Renal cortex interstitium (tissue), 15 donors: ENCODE results near the gene PPP4C. TPM values are rescaled to one million over a fixed set of nuclear protein-coding genes. Genes with fewer than 3 reads are reported as not detected.
"Not testable (repeated sequence)": the region's sequence is repeated elsewhere in the genome, so short reads cannot be mapped to it uniquely, and the experiment has no call there.

Experiments used
- DNase-seq, 11 donors: peaks; one replicate each; pipeline ENCODE4 v3.0.0-alpha.2; 2013; ENCODE audit warnings: low read depth in 9 of 11, low spot score in 4 of 11; ENCODE audit errors: extremely low read depth in 1 of 11
- long read RNA-seq, 16 experiments: transcript quantifications; one replicate each; lab custom pipeline, GENCODE V29; 2026
- polyA plus RNA-seq, 3 donors: library from polyadenylated mRNA; unstranded; fragments of 120-200 nt; gene quantifications; one replicate each; pipeline ENCODE4 v1.2.1, GENCODE V29; 2013; ENCODE audit not compliant: insufficient read length in 3 of 3

The PPP4C gene
- polyA plus RNA-seq: 100 to 1,000 TPM in 1 of 3 donors, 10 to 100 TPM in 2; 82.7 to 112 (median 88.1) TPM
- long read RNA-seq, donor 1, transcript PPP4C-201 (9 exons, 1,407 nt): major isoform, 27 of 55 reads
- long read RNA-seq, donor 1, partial matches to known transcripts: 10 of 55 reads
- long read RNA-seq, donor 1, other reads (novel, unspliced or antisense): 13 of 55 reads
- long read RNA-seq, donor 2, transcript PPP4C-201 (9 exons, 1,407 nt): major isoform, 31 of 63 reads
- long read RNA-seq, donor 2, partial matches to known transcripts: 16 of 63 reads
- long read RNA-seq, donor 2, other reads (novel, unspliced or antisense): 10 of 63 reads
- long read RNA-seq, donor 3, transcript PPP4C-204 (8 exons, 941 nt): minor isoform, 5 of 105 reads
- long read RNA-seq, donor 3, transcript PPP4C-214 (8 exons, 1,301 nt): minor isoform, 6 of 105 reads
- long read RNA-seq, donor 3, transcript PPP4C-201 (9 exons, 1,407 nt): major isoform, 43 of 105 reads
- long read RNA-seq, donor 3, partial matches to known transcripts: 19 of 105 reads
- long read RNA-seq, donor 3, other reads (novel, unspliced or antisense): 31 of 105 reads
- long read RNA-seq, donor 4, transcript PPP4C-201 (9 exons, 1,407 nt): major isoform, 19 of 48 reads
- long read RNA-seq, donor 4, partial matches to known transcripts: 13 of 48 reads
- long read RNA-seq, donor 4, other reads (novel, unspliced or antisense): 14 of 48 reads
- long read RNA-seq, donor 5: 0 reads
- long read RNA-seq, donor 6, transcript PPP4C-201 (9 exons, 1,407 nt): major isoform, 21 of 37 reads
- long read RNA-seq, donor 6, partial matches to known transcripts: 0 of 37 reads
- long read RNA-seq, donor 6, other reads (novel, unspliced or antisense): 13 of 37 reads
- long read RNA-seq, donor 7, transcript PPP4C-201 (9 exons, 1,407 nt): major isoform, 23 of 54 reads
- long read RNA-seq, donor 7, partial matches to known transcripts: 14 of 54 reads
- long read RNA-seq, donor 7, other reads (novel, unspliced or antisense): 11 of 54 reads
- long read RNA-seq, donor 8: 0 reads
- long read RNA-seq, donor 9, transcript PPP4C-201 (9 exons, 1,407 nt): major isoform, 25 of 60 reads
- long read RNA-seq, donor 9, partial matches to known transcripts: 11 of 60 reads
- long read RNA-seq, donor 9, other reads (novel, unspliced or antisense): 15 of 60 reads
- long read RNA-seq, donor 10, transcript PPP4C-201 (9 exons, 1,407 nt): major isoform, 27 of 58 reads
- long read RNA-seq, donor 10, partial matches to known transcripts: 18 of 58 reads
- long read RNA-seq, donor 10, other reads (novel, unspliced or antisense): 9 of 58 reads
- long read RNA-seq, donor 11, transcript PPP4C-214 (8 exons, 1,301 nt): minor isoform, 6 of 39 reads
- long read RNA-seq, donor 11, transcript PPP4C-201 (9 exons, 1,407 nt): major isoform, 13 of 39 reads
- long read RNA-seq, donor 11, partial matches to known transcripts: 5 of 39 reads
- long read RNA-seq, donor 11, other reads (novel, unspliced or antisense): 14 of 39 reads
- long read RNA-seq, donor 12, transcript PPP4C-201 (9 exons, 1,407 nt): major isoform, 14 of 30 reads
- long read RNA-seq, donor 12, partial matches to known transcripts: 9 of 30 reads
- long read RNA-seq, donor 12, other reads (novel, unspliced or antisense): 6 of 30 reads
- long read RNA-seq, donor 13: 0 reads
- long read RNA-seq, donor 14, transcript PPP4C-204 (8 exons, 941 nt): minor isoform, 5 of 67 reads
- long read RNA-seq, donor 14, transcript PPP4C-201 (9 exons, 1,407 nt): major isoform, 29 of 67 reads
- long read RNA-seq, donor 14, transcript PPP4C-214 (8 exons, 1,301 nt): minor isoform, 6 of 67 reads
- long read RNA-seq, donor 14, partial matches to known transcripts: 8 of 67 reads
- long read RNA-seq, donor 14, other reads (novel, unspliced or antisense): 16 of 67 reads
- long read RNA-seq, donor 15, transcript PPP4C-201 (9 exons, 1,407 nt): major isoform, 16 of 27 reads
- long read RNA-seq, donor 15, partial matches to known transcripts: 0 of 27 reads
- long read RNA-seq, donor 15, other reads (novel, unspliced or antisense): 9 of 27 reads
- long read RNA-seq, donor 16, transcript PPP4C-201 (9 exons, 1,407 nt): major isoform, 87 of 202 reads
- long read RNA-seq, donor 16, transcript PPP4C-214 (8 exons, 1,301 nt): minor isoform, 12 of 202 reads
- long read RNA-seq, donor 16, partial matches to known transcripts: 37 of 202 reads
- long read RNA-seq, donor 16, other reads (novel, unspliced or antisense): 56 of 202 reads

DNA sequence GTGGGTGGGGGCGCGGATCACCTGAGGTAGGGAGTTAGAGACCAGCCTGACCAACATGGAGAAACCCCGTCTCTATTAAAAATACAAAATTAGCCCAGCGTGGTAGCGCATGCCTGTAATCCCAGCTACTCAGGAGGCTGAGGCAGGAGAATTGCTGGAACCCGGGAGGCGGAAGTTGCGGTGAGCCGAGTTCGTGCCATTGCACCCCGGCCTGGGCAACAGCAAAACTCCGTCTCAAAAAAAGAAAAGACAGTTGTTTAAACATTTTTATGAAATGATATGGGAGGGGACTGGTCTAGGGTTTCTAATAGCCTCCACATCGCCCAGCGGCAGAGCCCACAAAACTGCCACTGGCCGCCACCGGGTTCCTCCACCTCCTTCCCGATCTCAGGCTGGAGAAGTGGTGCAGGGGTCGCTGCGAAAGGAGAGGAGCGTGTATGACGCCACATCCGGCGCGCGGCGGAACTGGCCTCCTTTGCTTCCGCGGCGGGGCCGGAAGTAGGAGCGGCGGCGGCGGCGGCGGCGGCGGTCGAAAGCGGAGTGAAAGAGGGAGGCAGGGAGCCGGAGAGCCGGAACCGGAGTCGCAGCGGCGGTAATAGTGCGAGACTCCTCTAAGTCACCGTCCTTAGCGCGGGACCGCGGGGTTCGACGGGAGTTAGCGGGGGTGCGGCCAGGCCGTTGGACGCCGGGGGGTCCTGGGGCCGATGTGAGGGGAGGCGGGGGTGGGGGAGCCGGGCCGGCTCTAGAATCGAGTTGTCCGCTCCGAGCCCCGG, at the start of gene PPP4C:
TSS of gene PPP4C (plus strand) at position 492 of the 773 bp plus-strand sequence. CDS start 384 bp downstream, outside the sequence.
- DNase-seq: peak in 8 of 11 donors; percentile 81 to 90 (median 88)

GRCh38 chr16:30026449-30026848, 49.3 kb upstream of the PPP4C start:
- no peak for DNase-seq

DNA sequence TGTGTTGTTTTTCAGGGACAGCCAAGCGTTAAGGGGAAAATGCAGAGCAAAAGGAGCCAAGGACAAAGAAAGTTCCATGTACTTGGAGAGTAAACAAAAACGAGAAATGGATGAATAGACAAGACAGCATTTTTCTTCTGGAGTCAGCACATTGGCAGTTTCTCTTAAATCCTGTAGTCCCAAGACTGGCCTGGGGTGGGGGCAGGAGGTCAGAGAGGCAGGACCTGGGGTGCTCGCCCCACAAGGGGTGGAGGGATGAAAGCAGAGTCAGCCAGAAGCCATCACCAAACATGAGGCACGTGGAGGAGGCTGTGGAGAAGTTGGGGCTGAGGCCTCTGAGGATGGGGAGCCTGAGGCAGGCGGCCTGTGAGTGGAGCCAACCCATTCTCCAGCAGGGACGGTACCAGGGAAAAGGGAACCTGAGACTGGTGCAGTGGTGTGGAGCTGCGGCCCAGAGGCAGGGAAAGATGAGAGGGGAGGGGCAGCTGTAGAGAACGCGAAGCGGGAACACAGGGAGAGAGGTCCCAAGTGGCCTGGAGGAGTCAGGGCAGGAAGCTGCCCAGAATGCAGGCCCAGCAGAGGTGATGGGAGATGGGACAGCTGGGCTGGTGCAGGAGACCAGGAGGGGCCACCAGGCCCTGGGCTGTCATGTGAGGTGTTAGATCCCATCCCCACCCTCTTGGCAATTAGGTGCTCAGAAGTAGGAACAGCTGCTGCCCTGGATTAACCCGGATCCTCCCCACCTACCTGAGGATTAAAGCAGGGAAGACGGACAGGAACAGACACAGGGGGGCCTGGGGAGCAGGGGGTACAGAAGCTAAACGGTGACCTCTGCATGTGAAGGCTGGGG, 48.0 kb upstream of the PPP4C start:
- no peak for DNase-seq

DNA sequence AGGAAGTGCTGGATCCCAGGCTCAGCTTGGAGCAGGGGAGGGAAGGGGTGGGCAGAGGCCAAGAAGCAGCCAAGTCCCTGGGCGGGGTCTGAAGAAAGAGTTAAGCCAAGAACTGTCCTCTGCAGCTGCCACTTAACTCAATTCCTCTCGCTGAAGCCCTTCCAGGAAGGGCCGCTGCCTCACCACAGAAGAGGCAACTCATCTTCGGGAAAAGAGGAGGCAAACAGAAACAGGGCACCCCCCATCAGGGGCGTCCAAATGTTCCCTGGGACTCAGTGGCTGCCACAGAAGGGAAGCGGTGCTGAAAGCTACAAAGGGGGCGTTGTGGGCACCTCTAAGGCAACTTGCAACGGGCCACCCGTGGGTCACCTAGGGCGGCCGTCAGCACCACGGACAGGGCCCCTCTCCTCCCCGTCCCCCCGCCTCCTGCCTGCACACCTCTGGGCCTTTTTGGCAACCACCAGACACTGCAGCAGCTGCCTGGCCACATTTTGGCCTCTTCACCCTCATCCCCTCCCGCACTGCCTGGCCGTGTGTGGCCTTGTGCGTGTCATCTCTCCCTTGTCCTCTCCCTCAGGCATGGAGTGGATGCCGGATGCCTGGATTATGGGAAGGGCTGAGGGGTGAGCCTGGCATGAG, 47.2 kb upstream of the PPP4C start:
- peak in 2 of 11 donors; percentile 36 to 43 for DNase-seq

DNA sequence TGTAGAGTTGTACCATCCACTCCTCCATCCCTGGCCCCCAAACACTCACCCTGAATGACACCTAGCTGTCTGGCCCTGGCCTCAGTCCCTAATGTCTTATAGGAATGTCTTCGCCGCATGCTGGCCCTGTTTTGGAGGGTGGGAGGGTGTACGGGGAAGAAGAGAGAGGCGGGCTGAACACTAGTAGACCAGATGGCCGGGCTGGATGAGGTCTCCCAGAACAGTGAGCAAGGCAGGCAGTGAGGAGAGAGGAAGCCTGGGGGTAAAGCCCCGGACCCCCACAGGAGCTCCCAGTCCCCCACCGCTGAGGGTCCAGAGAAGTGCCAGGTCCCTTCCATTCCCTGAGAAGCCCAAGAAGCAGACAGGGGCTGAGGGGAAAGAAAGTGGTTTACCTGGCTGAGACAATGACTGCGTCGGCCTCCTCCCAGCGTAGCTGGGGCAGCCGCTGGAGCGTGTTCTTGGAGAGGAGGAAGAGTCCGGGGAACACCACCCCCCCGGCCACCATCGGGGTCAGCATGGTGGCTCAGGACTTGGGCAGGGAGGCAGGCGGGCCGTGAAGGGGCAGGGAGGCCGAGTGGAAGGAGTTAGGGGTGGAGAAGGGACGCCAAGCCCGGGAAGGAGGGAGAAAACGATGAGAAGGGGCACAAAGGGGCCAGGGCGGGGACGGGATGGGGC, 45.6 kb upstream of the PPP4C start:
- no peak for DNase-seq

DNA sequence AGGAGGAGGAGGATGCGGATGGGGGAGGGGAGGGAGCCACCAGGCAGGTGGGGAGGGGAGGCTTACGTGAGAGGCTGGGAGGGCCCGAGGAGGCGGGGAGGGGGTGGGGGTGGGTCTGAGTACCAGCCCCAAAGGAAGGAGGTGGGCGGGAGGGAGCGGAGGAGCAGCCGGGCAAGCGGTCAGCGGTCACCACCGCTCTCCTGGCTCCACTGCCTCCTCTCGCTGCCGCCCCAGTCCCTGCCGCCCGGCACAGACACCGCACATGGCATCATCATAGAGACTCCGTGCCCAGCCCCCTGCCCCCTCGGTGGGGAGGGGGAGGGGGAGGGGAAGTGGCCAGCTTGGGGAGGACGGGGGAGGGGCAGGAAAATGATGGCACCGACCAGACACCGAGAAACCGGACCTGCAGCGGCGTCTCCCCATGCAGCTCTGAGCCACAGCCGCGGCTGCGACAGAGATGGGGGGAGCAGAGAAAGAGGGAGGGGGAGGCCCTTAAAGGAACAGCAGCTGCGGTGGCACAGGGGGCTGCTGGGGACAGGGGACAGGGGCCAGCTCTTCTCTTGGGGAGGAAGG, 44.9 kb upstream of the PPP4C start, which contains the start of gene TLCD3B:
TSS of gene TLCD3B (minus strand) at position 431 of the 573 bp plus-strand sequence. CDS start 744 bp downstream, outside the sequence.
- peak in 1 of 11 donors; percentile 18 for DNase-seq

GRCh38 chr16:30031477-30031918, 44.3 kb upstream of the PPP4C start:
- DNase-seq: no peak

DNA sequence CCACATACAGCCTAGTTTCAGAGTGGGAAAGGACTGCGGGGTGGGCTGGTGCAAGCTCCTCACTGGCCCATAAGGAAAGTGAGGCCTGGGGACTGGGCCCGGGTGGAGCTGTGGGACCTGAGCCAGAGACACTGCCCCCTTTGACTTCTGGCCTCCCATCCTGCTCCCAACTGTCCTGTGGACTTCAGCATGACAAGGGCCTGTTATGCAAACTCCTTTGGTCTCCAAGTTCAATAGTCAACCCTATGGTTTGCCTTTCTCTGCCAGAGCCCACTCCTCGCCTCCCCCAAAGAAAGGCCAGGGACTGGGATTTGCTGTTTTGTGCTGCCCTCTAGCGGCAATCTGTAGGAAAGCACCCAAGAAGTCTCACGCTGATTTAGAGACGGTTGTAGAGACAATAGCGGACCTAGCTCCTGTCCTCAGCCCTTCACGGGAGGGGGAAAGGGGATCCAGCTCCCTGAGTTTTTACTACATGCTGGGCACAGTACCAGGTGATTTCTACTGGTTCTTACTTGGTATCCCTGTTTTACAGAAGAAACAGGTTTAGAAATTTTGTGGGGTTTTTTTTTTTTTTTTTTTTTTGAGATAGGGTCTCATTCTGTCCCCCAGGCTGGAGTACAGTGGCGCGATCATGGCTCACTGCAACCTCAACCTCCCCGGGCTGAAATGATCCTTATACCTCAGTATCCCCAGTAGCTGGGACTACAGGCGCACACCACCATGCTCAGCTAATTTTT, 43.5 kb upstream of the PPP4C start:
- DNase-seq: peak in 6 of 11 donors; percentile 47 to 72 (median 53)

GRCh38 chr16:30033270-30033669, 42.5 kb upstream of the PPP4C start:
- no peak for DNase-seq

DNA sequence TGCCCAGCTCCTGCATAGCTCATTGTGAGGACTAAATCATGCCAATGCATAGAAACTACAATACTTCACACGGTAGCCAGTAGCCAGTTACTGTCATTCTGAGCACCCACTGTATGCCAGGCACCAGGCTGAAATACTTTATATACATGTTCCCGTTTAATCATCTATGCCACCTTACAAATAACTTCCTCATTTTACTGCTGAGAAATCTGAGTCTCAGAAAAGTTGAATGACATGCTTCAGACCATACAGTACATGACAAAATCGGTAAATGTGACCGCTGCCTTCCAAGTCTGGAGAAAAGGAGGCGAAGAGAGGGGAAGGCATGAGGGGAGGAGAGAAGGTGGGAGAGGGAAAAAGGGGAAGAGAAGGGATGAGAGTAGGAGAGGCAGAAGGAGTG, 35.6 kb upstream of the PPP4C start:
- DNase-seq: no peak

- DNase-seq: not testable (repeated sequence)
Observed at GRCh38 chr16:30040690-30041089, 35.1 kb upstream of the PPP4C start.

GRCh38 chr16:30041841-30042240, 34.0 kb upstream of the PPP4C start:
- no peak for DNase-seq

GRCh38 chr16:30046178-30046577, 29.6 kb upstream of the PPP4C start:
- no peak for DNase-seq
